ENCODE results near the gene CRADD. TPM values are rescaled to one million over a fixed set of nuclear protein-coding genes. Genes with fewer than 3 reads are reported as not detected.
"Not testable (repeated sequence)": the region's sequence is repeated elsewhere in the genome, so short reads cannot be mapped to it uniquely, and the experiment has no call there.

The CRADD gene
- total RNA-seq, 1 experiment from 2014 or later: 7.6 TPM

- H4K8ac ChIP-seq (replicated peaks; ENCODE audit: insufficient read length, low read depth, low read length): no peak overlapping the region
- no peak overlapping the region for H3T11ph ChIP-seq (ENCODE audit: low read length)
- H4K20me1 ChIP-seq (ENCODE audit: control insufficient read depth, insufficient read depth, insufficient read length): no peaks in the 10 kb centered on the region
- Mint-ChIP-seq H3K4me1 (peaks cover 7 to 12% of the 10 kb centered on the region in 2 experiments; a peak in 3 of 4 replicates), H3K9me3 (peaks cover 2% of the 10 kb centered on the region in 2 experiments; a peak in 1 of 5 replicates), H3K4me3 (no peak overlapping the region), H3K27ac (no peak overlapping the region), H3K27me3 (ENCODE audit: low read depth) (no peaks in the 10 kb centered on the region; the same call in 1 of the 2 replicates), H3K36me3 (ENCODE audit: insufficient read depth in 1 of 3, low read depth in 3 of 3) (no peaks in the 10 kb centered on the region; a peak in 1 of 7 replicates)
- no peak overlapping the region for H3K4me2 ChIP-seq (ENCODE audit: insufficient read depth, insufficient read length, low read length)
- H3K4ac ChIP-seq (ENCODE audit: low read depth, low read length): no peak overlapping the region
- no peak overlapping the region for H2BK15ac ChIP-seq (ENCODE audit: low read depth, low read length)
- DNase-seq: no peak
- no peak overlapping the region for H2AK5ac ChIP-seq (ENCODE audit: insufficient read length, low read length)
- H3K9me3 ChIP-seq (ENCODE audit: control insufficient read depth, low read depth, low read length): no peaks in the 10 kb centered on the region
- H3K27me3 ChIP-seq (ENCODE audit: insufficient read depth, low read length): no peaks in the 10 kb centered on the region
- no peak overlapping the region for H3K18ac ChIP-seq (ENCODE audit: insufficient read length, low read depth, low read length)
- whole genome bisulfite sequencing (ENCODE audit: extremely low coverage, insufficient read length, low lambda C conversion rate): no CpG with 5 or more reads among the region's 2 CpGs
- H3K27ac ChIP-seq (ENCODE audit: insufficient read length, low read depth, low read length): no peak overlapping the region
- H2BK12ac ChIP-seq (ENCODE audit: insufficient read length, low read depth, low read length): no peak overlapping the region
- no peak overlapping the region for H4K5ac ChIP-seq (ENCODE audit: insufficient read length, low read depth, low read length)
- no peaks in the 10 kb centered on the region for H3K23me2 ChIP-seq (ENCODE audit: insufficient read length, low read depth, low read length, poor library complexity, severe bottlenecking)
- no peak overlapping the region for H2BK120ac ChIP-seq (ENCODE audit: low read depth, low read length, poor library complexity, severe bottlenecking)
- no peak overlapping the region for H3K23ac ChIP-seq (ENCODE audit: insufficient read length, low read depth, low read length)
- H2BK20ac ChIP-seq (ENCODE audit: low read depth, low read length, poor library complexity, severe bottlenecking): no peak overlapping the region
- no peak overlapping the region for H3K56ac ChIP-seq (ENCODE audit: insufficient read length, low read depth, low read length)
- no peak overlapping the region for H4K91ac ChIP-seq (ENCODE audit: insufficient read length, low read depth, low read length)
- no peaks in the 10 kb centered on the region for H3K79me2 ChIP-seq (ENCODE audit: insufficient read depth, low read length)
- TF ChIP-seq, protein P1, sequence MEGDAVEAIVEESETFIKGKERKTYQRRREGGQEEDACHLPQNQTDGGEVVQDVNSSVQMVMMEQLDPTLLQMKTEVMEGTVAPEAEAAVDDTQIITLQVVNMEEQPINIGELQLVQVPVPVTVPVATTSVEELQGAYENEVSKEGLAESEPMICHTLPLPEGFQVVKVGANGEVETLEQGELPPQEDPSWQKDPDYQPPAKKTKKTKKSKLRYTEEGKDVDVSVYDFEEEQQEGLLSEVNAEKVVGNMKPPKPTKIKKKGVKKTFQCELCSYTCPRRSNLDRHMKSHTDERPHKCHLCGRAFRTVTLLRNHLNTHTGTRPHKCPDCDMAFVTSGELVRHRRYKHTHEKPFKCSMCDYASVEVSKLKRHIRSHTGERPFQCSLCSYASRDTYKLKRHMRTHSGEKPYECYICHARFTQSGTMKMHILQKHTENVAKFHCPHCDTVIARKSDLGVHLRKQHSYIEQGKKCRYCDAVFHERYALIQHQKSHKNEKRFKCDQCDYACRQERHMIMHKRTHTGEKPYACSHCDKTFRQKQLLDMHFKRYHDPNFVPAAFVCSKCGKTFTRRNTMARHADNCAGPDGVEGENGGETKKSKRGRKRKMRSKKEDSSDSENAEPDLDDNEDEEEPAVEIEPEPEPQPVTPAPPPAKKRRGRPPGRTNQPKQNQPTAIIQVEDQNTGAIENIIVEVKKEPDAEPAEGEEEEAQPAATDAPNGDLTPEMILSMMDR (conservative IDR thresholded peaks at IDR 0.05): no peak
- H2BK5ac ChIP-seq (ENCODE audit: insufficient read length, low read length): no peak overlapping the region
- no peak overlapping the region for H2AFZ ChIP-seq (ENCODE audit: low read length)
- H3K14ac ChIP-seq (ENCODE audit: insufficient read depth, low read length): no peak overlapping the region
- no peak overlapping the region for H3K9ac ChIP-seq (ENCODE audit: extremely low read depth, insufficient read length, low read length)
- peaks cover 5% of the 10 kb centered on the region; the same call in 1 of the 2 replicates for H3K4me1 ChIP-seq (ENCODE audit: insufficient read depth, low read length)
- H3K79me1 ChIP-seq (ENCODE audit: insufficient read depth, low read depth, low read length, poor library complexity, severe bottlenecking): no peaks in the 10 kb centered on the region
Measured at GRCh38 chr12:93639406-93639805, 37.8 kb upstream of the CRADD start.

- H2AFZ ChIP-seq (ENCODE audit: low read length); H2BK20ac ChIP-seq (ENCODE audit: low read depth, low read length, poor library complexity, severe bottlenecking); DNase-seq; H4K5ac ChIP-seq (ENCODE audit: insufficient read length, low read depth, low read length); H3K79me2 ChIP-seq (ENCODE audit: insufficient read depth, low read length); H4K20me1 ChIP-seq (ENCODE audit: control insufficient read depth, insufficient read depth, insufficient read length); H4K8ac ChIP-seq (replicated peaks; ENCODE audit: insufficient read length, low read depth, low read length); H3K23me2 ChIP-seq (ENCODE audit: insufficient read length, low read depth, low read length, poor library complexity, severe bottlenecking); H3K27me3 ChIP-seq (ENCODE audit: insufficient read depth, low read length); H3K27ac ChIP-seq (ENCODE audit: insufficient read length, low read depth, low read length); H3K9me3 ChIP-seq (ENCODE audit: control insufficient read depth, low read depth, low read length); H2AK5ac ChIP-seq (ENCODE audit: insufficient read length, low read length); H3K9me3 Mint-ChIP-seq; H4K91ac ChIP-seq (ENCODE audit: insufficient read length, low read depth, low read length); H2BK120ac ChIP-seq (ENCODE audit: low read depth, low read length, poor library complexity, severe bottlenecking); H2BK5ac ChIP-seq (ENCODE audit: insufficient read length, low read length); H2BK12ac ChIP-seq (ENCODE audit: insufficient read length, low read depth, low read length); H3K4me1 ChIP-seq (ENCODE audit: insufficient read depth, low read length); H3K18ac ChIP-seq (ENCODE audit: insufficient read length, low read depth, low read length); H3K14ac ChIP-seq (ENCODE audit: insufficient read depth, low read length); H3K4me3 Mint-ChIP-seq; H3K27me3 Mint-ChIP-seq (ENCODE audit: low read depth); H3T11ph ChIP-seq (ENCODE audit: low read length); H3K23ac ChIP-seq (ENCODE audit: insufficient read length, low read depth, low read length); H2BK15ac ChIP-seq (ENCODE audit: low read depth, low read length); H3K27ac Mint-ChIP-seq; H3K4ac ChIP-seq (ENCODE audit: low read depth, low read length); H3K4me2 ChIP-seq (ENCODE audit: insufficient read depth, insufficient read length, low read length); H3K9ac ChIP-seq (ENCODE audit: extremely low read depth, insufficient read length, low read length); H3K36me3 Mint-ChIP-seq (ENCODE audit: insufficient read depth in 1 of 3, low read depth in 3 of 3); H3K56ac ChIP-seq (ENCODE audit: insufficient read length, low read depth, low read length); H3K79me1 ChIP-seq (ENCODE audit: insufficient read depth, low read depth, low read length, poor library complexity, severe bottlenecking): not testable (repeated sequence)
- peaks cover 14 to 19% of the 10 kb centered on the region in 2 experiments; a peak in 3 of 4 replicates for H3K4me1 Mint-ChIP-seq
- WGBS (ENCODE audit: extremely low coverage, insufficient read length, low lambda C conversion rate): no CpG with 5 or more reads among the region's 26 CpGs
Measured at GRCh38 chr12:93641380-93641779, 35.8 kb upstream of the CRADD start.

Data from H9 (cell line).